ENCODE results near the gene ARL2BP.
"Not testable (repeated sequence)": the region's sequence is repeated elsewhere in the genome, so short reads cannot be mapped to it uniquely, and the experiment has no call there.

The ARL2BP gene

GRCh38 chr16:57244767-57245471 is at the start of gene ARL2BP:
Gene ARL2BP, plus strand, starts transcription at chr16:57245259. Its CDS starts 109 bp downstream, at chr16:57245368.
- peak; percentile 91 to 98 (median 94) for DNase-seq (ENCODE audit: low read depth in 3 of 3)

GRCh38 chr16:57196286-57196685 is 48.8 kb upstream of the ARL2BP start:
- no peak for DNase-seq (ENCODE audit: low read depth in 3 of 3)

GRCh38 chr16:57196753-57197152 is 48.3 kb upstream of the ARL2BP start:
- no peak for DNase-seq (ENCODE audit: low read depth in 3 of 3)

- not testable (repeated sequence) for DNase-seq (ENCODE audit: low read depth in 3 of 3)
These were observed 44.7 kb upstream of the ARL2BP start for GRCh38 chr16:57200321-57200720.

GRCh38 chr16:57200926-57201325 is 44.1 kb upstream of the ARL2BP start:
- DNase-seq (ENCODE audit: low read depth in 3 of 3) = not testable (repeated sequence)

- DNase-seq (ENCODE audit: low read depth in 3 of 3) = no peak
These were observed 42.8 kb upstream of the ARL2BP start for GRCh38 chr16:57202095-57202886.

- no peak for DNase-seq (ENCODE audit: low read depth in 3 of 3)
These were observed 41.6 kb upstream of the ARL2BP start for GRCh38 chr16:57203451-57203850.

GRCh38 chr16:57204675-57205074 is 40.4 kb upstream of the ARL2BP start:
- no peak for DNase-seq (ENCODE audit: low read depth in 3 of 3)

- no peak for DNase-seq (ENCODE audit: low read depth in 3 of 3)
These were observed 36.1 kb upstream of the ARL2BP start for GRCh38 chr16:57208926-57209325.

GRCh38 chr16:57209780-57210179 is 35.3 kb upstream of the ARL2BP start:
- DNase-seq (ENCODE audit: low read depth in 3 of 3) = no peak

- DNase-seq (ENCODE audit: low read depth in 3 of 3) = no peak
These were observed 31.6 kb upstream of the ARL2BP start for GRCh38 chr16:57213462-57213861.

GRCh38 chr16:57216968-57217367 is 28.1 kb upstream of the ARL2BP start:
- DNase-seq (ENCODE audit: low read depth in 3 of 3) = no peak

GRCh38 chr16:57223057-57223456 is 22.0 kb upstream of the ARL2BP start:
- no peak for DNase-seq (ENCODE audit: low read depth in 3 of 3)

GRCh38 chr16:57224651-57225335 is 20.3 kb upstream of the ARL2BP start:
- no peak for DNase-seq (ENCODE audit: low read depth in 3 of 3)

GRCh38 chr16:57225978-57226377 is 19.1 kb upstream of the ARL2BP start:
- no peak for DNase-seq (ENCODE audit: low read depth in 3 of 3)

- no peak for DNase-seq (ENCODE audit: low read depth in 3 of 3)
These were observed 18.1 kb upstream of the ARL2BP start for GRCh38 chr16:57226701-57227621.

- no peak for DNase-seq (ENCODE audit: low read depth in 3 of 3)
These were observed 16.0 kb upstream of the ARL2BP start for GRCh38 chr16:57229079-57229478.

- no peak for DNase-seq (ENCODE audit: low read depth in 3 of 3)
These were observed 13.2 kb upstream of the ARL2BP start for GRCh38 chr16:57231821-57232350.

- no peak for DNase-seq (ENCODE audit: low read depth in 3 of 3)
These were observed 10.9 kb upstream of the ARL2BP start for GRCh38 chr16:57233944-57234706.

- no peak for DNase-seq (ENCODE audit: low read depth in 3 of 3)
These were observed 10.4 kb upstream of the ARL2BP start for GRCh38 chr16:57234707-57235092.
